ENCODE data around the gene OR10A2.
A peak's percentile ranks its signal among the peaks of the same experiment; 100 is the strongest.
"Not testable (repeated sequence)": the region's sequence is repeated elsewhere in the genome, so short reads cannot be mapped to it uniquely, and the experiment has no call there.

Gene OR10A2

GRCh38 chr11:6876325-6876724 lies 13.5 kb downstream of the OR10A2 start, which contains the start of gene OR10A4:
TSS of gene OR10A4 (plus strand) at chr11:6876625. CDS start at chr11:6876648, 23 bp downstream.
- H3K27me3 ChIP-seq (ENCODE audit: control insufficient read depth in 5 of 5, insufficient read depth in 4 of 5, low read length in 5 of 5), result no peaks in the 10 kb centered on the region
- no peak within 1 kb of the TSS for H3K9ac ChIP-seq (ENCODE audit: low read length in 5 of 5)
- no peaks in the 10 kb centered on the region for H3K4me1 ChIP-seq (ENCODE audit: control insufficient read depth in 5 of 5, insufficient read depth in 5 of 5, low read length in 5 of 5)
- peaks cover 0 to 6% (median 0%) of the 10 kb centered on the region in 5 donors for H3K9me3 ChIP-seq (ENCODE audit: control insufficient read depth in 5 of 5, low read length in 5 of 5)
- no peaks in the 10 kb centered on the region for H3K36me3 ChIP-seq (ENCODE audit: control insufficient read depth in 5 of 5, insufficient read depth in 5 of 5, low read length in 5 of 5)
- no peak within 1 kb of the TSS for H3K4me3 ChIP-seq (ENCODE audit: low read depth in 1 of 5, low read length in 5 of 5)
- no peak within 1 kb of the TSS for H3K27ac ChIP-seq (ENCODE audit: low read depth, low read length)

GRCh38 chr11:6876914-6877313 lies 14.1 kb downstream of the OR10A2 start:
- Histone ChIP-seq H3K4me3 (ENCODE audit: low read depth in 1 of 5, low read length in 5 of 5) (no peak overlapping the region), H3K36me3 (ENCODE audit: control insufficient read depth in 5 of 5, insufficient read depth in 5 of 5, low read length in 5 of 5) (no peaks in the 10 kb centered on the region)

DNA sequence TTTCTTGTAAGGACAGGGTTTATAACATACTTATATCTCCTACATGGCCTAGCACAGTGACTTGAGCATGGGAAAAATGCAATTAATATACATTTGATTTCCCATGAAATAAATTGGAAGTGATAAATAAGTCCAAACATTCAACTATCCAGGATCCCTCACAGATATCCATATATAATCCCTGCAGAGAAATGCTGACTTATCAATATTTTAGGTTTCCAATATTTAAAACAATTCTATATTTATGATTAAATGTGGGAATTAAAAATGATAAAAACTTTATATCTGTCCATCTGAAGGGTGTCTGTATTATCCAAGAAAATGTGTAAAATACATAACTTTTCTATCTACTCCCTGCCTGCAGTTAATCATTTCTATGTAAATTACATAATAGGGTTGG lies 19.9 kb downstream of the OR10A2 start:
- no peaks in the 10 kb centered on the region for H3K27me3 ChIP-seq (ENCODE audit: control insufficient read depth in 5 of 5, insufficient read depth in 4 of 5, low read length in 5 of 5)
- no peaks in the 10 kb centered on the region for H3K36me3 ChIP-seq (ENCODE audit: control insufficient read depth in 5 of 5, insufficient read depth in 5 of 5, low read length in 5 of 5)
- no peaks in the 10 kb centered on the region for H3K4me1 ChIP-seq (ENCODE audit: control insufficient read depth in 5 of 5, insufficient read depth in 5 of 5, low read length in 5 of 5)
- no peak overlapping the region for H3K27ac ChIP-seq (ENCODE audit: low read depth, low read length)
- H3K9ac ChIP-seq (ENCODE audit: low read length in 5 of 5), result no peak overlapping the region
- no peaks in the 10 kb centered on the region for H3K9me3 ChIP-seq (ENCODE audit: control insufficient read depth in 5 of 5, low read length in 5 of 5)
- no peak overlapping the region for H3K4me3 ChIP-seq (ENCODE audit: low read depth in 1 of 5, low read length in 5 of 5)

More at GRCh38 chr11:6876914-6877313, 14.1 kb downstream of the OR10A2 start:
- no peak overlapping the region for H3K27ac ChIP-seq (ENCODE audit: low read depth, low read length)
- no peaks in the 10 kb centered on the region for H3K4me1 ChIP-seq (ENCODE audit: control insufficient read depth in 5 of 5, insufficient read depth in 5 of 5, low read length in 5 of 5)
- H3K27me3 ChIP-seq (ENCODE audit: control insufficient read depth in 5 of 5, insufficient read depth in 4 of 5, low read length in 5 of 5), result no peaks in the 10 kb centered on the region
- H3K9ac ChIP-seq (ENCODE audit: low read length in 5 of 5), result no peak overlapping the region
- peaks cover 0 to 6% (median 0%) of the 10 kb centered on the region in 5 donors for H3K9me3 ChIP-seq (ENCODE audit: control insufficient read depth in 5 of 5, low read length in 5 of 5)

- H3K36me3 ChIP-seq (ENCODE audit: control insufficient read depth in 5 of 5, insufficient read depth in 5 of 5, low read length in 5 of 5); H3K9me3 ChIP-seq (ENCODE audit: control insufficient read depth in 5 of 5, low read length in 5 of 5); H3K4me1 ChIP-seq (ENCODE audit: control insufficient read depth in 5 of 5, insufficient read depth in 5 of 5, low read length in 5 of 5); H3K27me3 ChIP-seq (ENCODE audit: control insufficient read depth in 5 of 5, insufficient read depth in 4 of 5, low read length in 5 of 5); H3K27ac ChIP-seq (ENCODE audit: low read depth, low read length); H3K9ac ChIP-seq (ENCODE audit: low read length in 5 of 5); H3K4me3 ChIP-seq (ENCODE audit: low read depth in 1 of 5, low read length in 5 of 5): not testable (repeated sequence)
Observed at GRCh38 chr11:6887711-6888110, 24.9 kb downstream of the OR10A2 start.

DNA sequence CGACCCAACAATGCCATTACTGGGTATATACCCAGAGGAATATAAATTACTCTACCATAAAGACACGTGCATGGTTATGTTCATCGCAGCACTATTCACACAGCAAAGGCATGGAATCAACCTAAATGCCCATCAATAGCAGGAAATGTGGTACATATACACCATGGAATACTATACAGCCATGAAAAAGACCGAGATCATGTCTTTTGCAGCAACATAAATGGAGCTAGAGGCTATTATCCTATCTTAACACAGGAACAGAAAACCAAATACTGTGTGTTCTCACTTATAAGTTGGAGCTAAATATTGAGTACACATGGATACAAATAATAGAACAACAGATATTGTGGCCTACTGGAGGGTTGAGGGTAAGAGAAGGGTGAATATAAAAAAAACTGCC lies 26.0 kb downstream of the OR10A2 start:
- no peaks in the 10 kb centered on the region for H3K27me3 ChIP-seq (ENCODE audit: control insufficient read depth in 5 of 5, insufficient read depth in 4 of 5, low read length in 5 of 5)
- H3K9me3 ChIP-seq (ENCODE audit: control insufficient read depth in 5 of 5, low read length in 5 of 5), result peaks cover 0 to 3% (median 0%) of the 10 kb centered on the region in 5 donors
- H3K36me3 ChIP-seq (ENCODE audit: control insufficient read depth in 5 of 5, insufficient read depth in 5 of 5, low read length in 5 of 5), result no peaks in the 10 kb centered on the region
- no peak overlapping the region for H3K4me3 ChIP-seq (ENCODE audit: low read depth in 1 of 5, low read length in 5 of 5)
- peaks cover 0 to 4% (median 0%) of the 10 kb centered on the region in 5 donors for H3K4me1 ChIP-seq (ENCODE audit: control insufficient read depth in 5 of 5, insufficient read depth in 5 of 5, low read length in 5 of 5)
- no peak overlapping the region for H3K9ac ChIP-seq (ENCODE audit: low read length in 5 of 5)
- no peak overlapping the region for H3K27ac ChIP-seq (ENCODE audit: low read depth, low read length)

DNA sequence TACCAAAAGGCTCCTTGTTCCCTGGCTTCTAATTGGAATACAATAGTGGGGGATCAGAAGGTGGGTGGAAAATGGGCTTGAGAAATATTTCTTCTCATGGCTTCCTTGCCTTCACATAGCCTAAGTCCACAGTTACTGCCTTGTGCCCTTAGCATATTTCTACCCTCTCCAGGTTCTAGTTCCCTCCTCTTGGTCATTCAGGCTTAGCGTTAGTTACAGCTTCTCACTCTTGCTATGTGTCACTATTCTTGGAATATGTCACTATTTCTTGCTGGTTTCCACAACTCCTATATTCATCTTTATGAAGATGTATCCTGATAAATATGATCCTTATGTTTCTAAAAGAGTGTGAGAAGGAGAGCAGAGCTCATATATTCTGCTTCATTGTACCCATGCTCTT lies 27.0 kb downstream of the OR10A2 start:
- Histone ChIP-seq H3K4me3 (ENCODE audit: low read depth in 1 of 5, low read length in 5 of 5) (no peak overlapping the region), H3K27me3 (ENCODE audit: control insufficient read depth in 5 of 5, insufficient read depth in 4 of 5, low read length in 5 of 5) (no peaks in the 10 kb centered on the region), H3K4me1 (ENCODE audit: control insufficient read depth in 5 of 5, insufficient read depth in 5 of 5, low read length in 5 of 5) (peaks cover 0 to 4% (median 0%) of the 10 kb centered on the region in 5 donors), H3K9ac (ENCODE audit: low read length in 5 of 5) (no peak overlapping the region), H3K36me3 (ENCODE audit: control insufficient read depth in 5 of 5, insufficient read depth in 5 of 5, low read length in 5 of 5) (no peaks in the 10 kb centered on the region), H3K27ac (ENCODE audit: low read depth, low read length) (no peak overlapping the region), H3K9me3 (ENCODE audit: control insufficient read depth in 5 of 5, low read length in 5 of 5) (peaks cover 0 to 3% (median 0%) of the 10 kb centered on the region in 5 donors)

DNA sequence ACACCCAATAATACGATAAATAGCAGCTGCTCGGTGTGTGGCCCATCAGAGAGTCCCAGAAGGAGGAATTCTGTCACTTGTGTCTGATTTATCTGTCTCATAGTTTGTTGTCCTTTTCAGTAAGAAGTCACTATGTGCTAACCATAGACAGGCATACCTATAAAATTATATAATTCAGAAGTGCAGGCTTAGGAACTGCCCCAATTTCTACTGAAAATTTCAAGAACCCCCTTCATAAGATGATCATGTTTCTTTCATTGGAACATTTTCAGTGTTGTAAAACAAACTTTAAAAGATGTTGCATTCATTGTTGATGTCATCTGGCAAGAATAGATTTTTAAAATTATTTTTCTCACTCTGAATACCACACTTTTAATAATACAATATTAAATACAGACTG lies 29.5 kb downstream of the OR10A2 start, which contains the start of gene OR2D2:
TSS of gene OR2D2 (minus strand) at position 101 of the 400 bp plus-strand sequence. CDS start at position 101, 0 bp downstream.
- Histone ChIP-seq H3K4me3 (ENCODE audit: low read depth in 1 of 5, low read length in 5 of 5) (no peak within 1 kb of the TSS), H3K9ac (ENCODE audit: low read length in 5 of 5) (peak within 1 kb of the TSS in 1 of 5 donors; percentile 68), H3K36me3 (ENCODE audit: control insufficient read depth in 5 of 5, insufficient read depth in 5 of 5, low read length in 5 of 5) (no peaks in the 10 kb centered on the region), H3K27me3 (ENCODE audit: control insufficient read depth in 5 of 5, insufficient read depth in 4 of 5, low read length in 5 of 5) (no peaks in the 10 kb centered on the region), H3K9me3 (ENCODE audit: control insufficient read depth in 5 of 5, low read length in 5 of 5) (peaks cover 0 to 3% (median 0%) of the 10 kb centered on the region in 5 donors), H3K27ac (ENCODE audit: low read depth, low read length) (no peak within 1 kb of the TSS), H3K4me1 (ENCODE audit: control insufficient read depth in 5 of 5, insufficient read depth in 5 of 5, low read length in 5 of 5) (peaks cover 0 to 4% (median 0%) of the 10 kb centered on the region in 5 donors)

GRCh38 chr11:6894097-6894496 lies 31.2 kb downstream of the OR10A2 start:
- Histone ChIP-seq H3K9me3 (ENCODE audit: control insufficient read depth in 5 of 5, low read length in 5 of 5) (no peaks in the 10 kb centered on the region), H3K4me1 (ENCODE audit: control insufficient read depth in 5 of 5, insufficient read depth in 5 of 5, low read length in 5 of 5) (peaks cover 0 to 4% (median 0%) of the 10 kb centered on the region in 5 donors), H3K27ac (ENCODE audit: low read depth, low read length) (no peak overlapping the region), H3K4me3 (ENCODE audit: low read depth in 1 of 5, low read length in 5 of 5) (no peak overlapping the region), H3K27me3 (ENCODE audit: control insufficient read depth in 5 of 5, insufficient read depth in 4 of 5, low read length in 5 of 5) (no peaks in the 10 kb centered on the region), H3K36me3 (ENCODE audit: control insufficient read depth in 5 of 5, insufficient read depth in 5 of 5, low read length in 5 of 5) (no peaks in the 10 kb centered on the region), H3K9ac (ENCODE audit: low read length in 5 of 5) (no peak overlapping the region)

- Histone ChIP-seq H3K27ac (ENCODE audit: low read depth, low read length) (no peak overlapping the region), H3K4me1 (ENCODE audit: control insufficient read depth in 5 of 5, insufficient read depth in 5 of 5, low read length in 5 of 5) (peaks cover 0 to 4% (median 0%) of the 10 kb centered on the region in 5 donors), H3K9ac (ENCODE audit: low read length in 5 of 5) (no peak overlapping the region), H3K27me3 (ENCODE audit: control insufficient read depth in 5 of 5, insufficient read depth in 4 of 5, low read length in 5 of 5) (no peaks in the 10 kb centered on the region), H3K4me3 (ENCODE audit: low read depth in 1 of 5, low read length in 5 of 5) (no peak overlapping the region), H3K9me3 (ENCODE audit: control insufficient read depth in 5 of 5, low read length in 5 of 5) (no peaks in the 10 kb centered on the region), H3K36me3 (ENCODE audit: control insufficient read depth in 5 of 5, insufficient read depth in 5 of 5, low read length in 5 of 5) (no peaks in the 10 kb centered on the region)
Observed at GRCh38 chr11:6895010-6895409, 32.2 kb downstream of the OR10A2 start.

GRCh38 chr11:6898911-6899310 lies 36.1 kb downstream of the OR10A2 start:
- Histone ChIP-seq H3K27me3 (ENCODE audit: control insufficient read depth in 5 of 5, insufficient read depth in 4 of 5, low read length in 5 of 5) (no peaks in the 10 kb centered on the region), H3K4me1 (ENCODE audit: control insufficient read depth in 5 of 5, insufficient read depth in 5 of 5, low read length in 5 of 5) (no peaks in the 10 kb centered on the region), H3K9me3 (ENCODE audit: control insufficient read depth in 5 of 5, low read length in 5 of 5) (no peaks in the 10 kb centered on the region), H3K4me3 (ENCODE audit: low read depth in 1 of 5, low read length in 5 of 5) (no peak overlapping the region), H3K9ac (ENCODE audit: low read length in 5 of 5) (no peak overlapping the region), H3K27ac (ENCODE audit: low read depth, low read length) (no peak overlapping the region), H3K36me3 (ENCODE audit: control insufficient read depth in 5 of 5, insufficient read depth in 5 of 5, low read length in 5 of 5) (no peaks in the 10 kb centered on the region)
